Measurements from ENCODE around the gene NAV2.
A peak's percentile ranks its signal among the peaks of the same experiment; 100 is the strongest.

The NAV2 gene

DNA sequence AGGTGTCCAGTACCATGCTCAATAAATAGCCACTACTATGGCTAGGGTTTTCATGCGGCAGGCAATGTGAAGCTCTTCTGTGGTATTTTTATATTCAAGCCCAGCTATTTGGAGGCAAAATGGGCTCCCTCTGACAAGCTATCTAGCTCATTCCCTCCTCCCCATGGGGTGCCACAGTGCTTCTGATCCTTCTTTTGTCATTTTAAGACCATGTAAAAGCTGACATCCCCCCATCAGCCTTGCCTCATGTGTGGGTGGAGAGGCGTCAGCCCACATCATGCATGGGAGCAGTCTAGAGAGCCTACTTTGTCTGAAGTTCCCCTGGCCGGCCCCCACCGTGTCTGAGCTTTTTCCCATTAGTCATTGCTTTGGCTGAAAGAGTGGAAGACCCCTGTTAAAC lies 59.8 kb downstream of the NAV2 start:
- Histone ChIP-seq H3K9me3 (no peaks in the 10 kb centered on the region), H3K36me3 (replicated peaks) (no peaks in the 10 kb centered on the region), H3K27me3 (ENCODE audit: low read depth) (peaks cover 5% of the 10 kb centered on the region; the same call in 1 of the 2 replicates), H3K4me3 (no peak overlapping the region), H3K4me1 (no peaks in the 10 kb centered on the region; the same call in 1 of the 2 replicates)
- in situ Hi-C loops (cut with MboI; ENCODE audit: low sequenced_read_pairs) = loop anchor here (25.0 kb wide), 1 partner anchor 460 kb away; no protein-coding TSS in a partner anchor
- DNase-seq (ENCODE audit: low spot score in 2 of 2) = no peak

GRCh38 chr11:19774329-19774728 lies 61.7 kb downstream of the NAV2 start:
- Histone ChIP-seq H3K36me3 (replicated peaks) (no peaks in the 10 kb centered on the region), H3K4me3 (no peak overlapping the region), H3K27me3 (ENCODE audit: low read depth) (peaks cover 7% of the 10 kb centered on the region), H3K9me3 (no peaks in the 10 kb centered on the region), H3K4me1 (no peaks in the 10 kb centered on the region; the same call in 1 of the 2 replicates)
- in situ Hi-C loops (cut with MboI; ENCODE audit: low sequenced_read_pairs) = loop anchor here (25.0 kb wide), 1 partner anchor 462 kb away; no protein-coding TSS in a partner anchor
- DNase-seq (ENCODE audit: low spot score in 2 of 2) = no peak

DNA sequence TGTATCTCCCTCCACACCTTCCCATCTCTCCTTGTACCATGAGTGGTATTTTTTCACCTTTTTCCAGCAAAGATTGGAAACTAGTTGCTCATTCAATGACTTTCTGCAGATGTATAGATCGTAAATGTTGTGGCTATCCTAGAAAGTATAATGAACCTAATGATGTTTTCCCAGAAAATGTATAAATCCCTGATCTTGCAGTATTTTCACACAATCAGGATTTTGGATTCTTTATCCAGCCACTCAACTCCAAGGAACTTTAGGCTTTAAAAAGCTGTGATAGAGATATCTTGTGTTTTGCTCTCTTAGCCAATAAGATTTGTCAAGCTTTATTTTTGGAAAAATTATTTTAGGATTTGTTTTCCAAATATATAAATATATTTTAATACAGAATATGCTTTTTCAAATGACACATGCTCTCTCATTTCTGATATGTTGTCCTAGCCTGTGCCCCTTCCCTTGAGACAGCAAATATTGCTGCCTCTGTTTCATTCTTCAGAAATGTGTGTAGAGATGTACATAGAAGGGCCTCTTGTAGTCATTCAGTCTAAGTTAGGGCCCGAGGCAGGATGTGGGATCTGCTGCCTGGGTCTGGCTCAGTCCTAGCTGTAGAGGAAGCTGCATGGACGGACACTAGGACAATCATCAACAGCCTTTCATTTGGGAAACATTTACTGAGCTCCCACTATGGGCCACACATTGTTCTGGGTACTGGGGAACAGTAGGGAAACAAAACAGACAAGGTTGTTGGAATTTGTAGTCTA lies 62.4 kb downstream of the NAV2 start:
- Histone ChIP-seq H3K36me3 (replicated peaks) (no peaks in the 10 kb centered on the region), H3K4me1 (no peaks in the 10 kb centered on the region; the same call in 1 of the 2 replicates), H3K4me3 (no peak overlapping the region), H3K9me3 (no peaks in the 10 kb centered on the region), H3K27me3 (ENCODE audit: low read depth) (peaks cover 7% of the 10 kb centered on the region)
- no peak for DNase-seq (ENCODE audit: low spot score in 2 of 2)
- in situ Hi-C loops (cut with MboI; ENCODE audit: low sequenced_read_pairs) = loop anchor here (25.0 kb wide), 1 partner anchor 463 kb away; no protein-coding TSS in a partner anchor

- Histone ChIP-seq H3K4me3 (no peak overlapping the region), H3K27me3 (ENCODE audit: low read depth) (peaks cover 7% of the 10 kb centered on the region), H3K36me3 (replicated peaks) (no peaks in the 10 kb centered on the region), H3K9me3 (no peaks in the 10 kb centered on the region), H3K4me1 (no peaks in the 10 kb centered on the region)
- in situ Hi-C loops (cut with MboI; ENCODE audit: low sequenced_read_pairs) = no loop called here
- no peak for DNase-seq (ENCODE audit: low spot score in 2 of 2)
Observed at GRCh38 chr11:19775622-19776021, 63.0 kb downstream of the NAV2 start.

GRCh38 chr11:19777039-19777376 lies 64.4 kb downstream of the NAV2 start:
- Histone ChIP-seq H3K4me1 (no peaks in the 10 kb centered on the region), H3K36me3 (replicated peaks) (no peaks in the 10 kb centered on the region), H3K9me3 (no peaks in the 10 kb centered on the region), H3K4me3 (no peak overlapping the region), H3K27me3 (ENCODE audit: low read depth) (peaks cover 7% of the 10 kb centered on the region)
- in situ Hi-C loops (cut with MboI; ENCODE audit: low sequenced_read_pairs) = no loop called here
- peak in 1 of 2 experiments; percentile 22 for DNase-seq (ENCODE audit: low spot score in 2 of 2)

- H3K9me3 ChIP-seq = no peaks in the 10 kb centered on the region
- H3K36me3 ChIP-seq (replicated peaks) = no peaks in the 10 kb centered on the region
- in situ Hi-C loops (cut with MboI; ENCODE audit: low sequenced_read_pairs) = no loop called here
- H3K4me1 ChIP-seq = no peaks in the 10 kb centered on the region
- no peak for DNase-seq (ENCODE audit: low spot score in 2 of 2)
- peaks cover 7% of the 10 kb centered on the region for H3K27me3 ChIP-seq (ENCODE audit: low read depth)
- H3K4me3 ChIP-seq = no peak overlapping the region
Observed at GRCh38 chr11:19777377-19778102, 64.9 kb downstream of the NAV2 start.

GRCh38 chr11:19779740-19780139 lies 67.1 kb downstream of the NAV2 start:
- Histone ChIP-seq H3K9me3 (no peaks in the 10 kb centered on the region), H3K4me1 (no peaks in the 10 kb centered on the region), H3K36me3 (replicated peaks) (no peaks in the 10 kb centered on the region), H3K27me3 (ENCODE audit: low read depth) (peaks cover 7% of the 10 kb centered on the region), H3K4me3 (no peak overlapping the region)
- DNase-seq (ENCODE audit: low spot score in 2 of 2) = no peak
- in situ Hi-C loops (cut with MboI; ENCODE audit: low sequenced_read_pairs) = no loop called here

GRCh38 chr11:19781351-19781750 lies 68.7 kb downstream of the NAV2 start:
- H3K36me3 ChIP-seq (replicated peaks) = no peaks in the 10 kb centered on the region
- H3K4me3 ChIP-seq = no peak overlapping the region
- in situ Hi-C loops (cut with MboI; ENCODE audit: low sequenced_read_pairs) = no loop called here
- H3K27me3 ChIP-seq (ENCODE audit: low read depth) = peaks cover 9% of the 10 kb centered on the region
- no peak for DNase-seq (ENCODE audit: low spot score in 2 of 2)
- H3K4me1 ChIP-seq = no peaks in the 10 kb centered on the region
- no peaks in the 10 kb centered on the region for H3K9me3 ChIP-seq

- in situ Hi-C loops (cut with MboI; ENCODE audit: low sequenced_read_pairs) = no loop called here
- no peak for DNase-seq (ENCODE audit: low spot score in 2 of 2)
- peaks cover 27% of the 10 kb centered on the region; the same call in 1 of the 2 replicates for H3K27me3 ChIP-seq (ENCODE audit: low read depth)
- no peaks in the 10 kb centered on the region for H3K4me1 ChIP-seq
- H3K9me3 ChIP-seq = no peaks in the 10 kb centered on the region
- H3K4me3 ChIP-seq = no peak overlapping the region
- no peaks in the 10 kb centered on the region for H3K36me3 ChIP-seq (replicated peaks)
Observed at GRCh38 chr11:19785265-19785664, 72.6 kb downstream of the NAV2 start.

DNA sequence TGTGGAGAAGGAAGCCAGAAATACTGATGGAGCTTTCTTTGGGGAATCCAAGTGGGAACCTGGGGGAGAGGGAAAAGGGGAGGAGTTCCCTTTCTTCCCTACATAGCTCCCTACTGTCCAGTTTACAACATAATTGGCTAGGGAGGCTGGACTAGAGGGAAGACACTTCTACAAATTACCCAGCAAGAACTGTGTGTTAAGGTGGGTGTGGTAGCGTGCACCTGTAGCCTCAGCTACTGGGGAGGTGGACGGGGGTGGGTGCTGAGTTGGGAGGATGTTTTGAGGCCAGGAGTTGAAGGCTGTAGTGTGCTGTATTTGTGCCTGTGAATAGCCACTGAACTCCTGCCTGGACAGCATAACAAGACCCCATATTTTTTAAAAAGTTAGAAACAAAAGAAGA lies 74.0 kb downstream of the NAV2 start:
- Histone ChIP-seq H3K9me3 (no peaks in the 10 kb centered on the region), H3K4me3 (no peak overlapping the region), H3K36me3 (replicated peaks) (no peaks in the 10 kb centered on the region), H3K4me1 (no peaks in the 10 kb centered on the region), H3K27me3 (ENCODE audit: low read depth) (peaks cover 35% of the 10 kb centered on the region)
- in situ Hi-C loops (cut with MboI; ENCODE audit: low sequenced_read_pairs) = no loop called here
- no peak for DNase-seq (ENCODE audit: low spot score in 2 of 2)

GRCh38 chr11:19788435-19788834 lies 75.8 kb downstream of the NAV2 start:
- H3K36me3 ChIP-seq (replicated peaks) = no peaks in the 10 kb centered on the region
- H3K4me1 ChIP-seq = no peaks in the 10 kb centered on the region
- in situ Hi-C loops (cut with MboI; ENCODE audit: low sequenced_read_pairs) = no loop called here
- no peaks in the 10 kb centered on the region for H3K9me3 ChIP-seq
- H3K4me3 ChIP-seq = no peak overlapping the region
- H3K27me3 ChIP-seq (ENCODE audit: low read depth) = peaks cover 35% of the 10 kb centered on the region
- no peak for DNase-seq (ENCODE audit: low spot score in 2 of 2)

GRCh38 chr11:19789245-19789644 lies 76.6 kb downstream of the NAV2 start:
- in situ Hi-C loops (cut with MboI; ENCODE audit: low sequenced_read_pairs) = no loop called here
- Histone ChIP-seq H3K4me3 (no peak overlapping the region), H3K9me3 (no peaks in the 10 kb centered on the region), H3K27me3 (ENCODE audit: low read depth) (peaks cover 37% of the 10 kb centered on the region), H3K4me1 (no peaks in the 10 kb centered on the region), H3K36me3 (replicated peaks) (no peaks in the 10 kb centered on the region)
- no peak for DNase-seq (ENCODE audit: low spot score in 2 of 2)

DNA sequence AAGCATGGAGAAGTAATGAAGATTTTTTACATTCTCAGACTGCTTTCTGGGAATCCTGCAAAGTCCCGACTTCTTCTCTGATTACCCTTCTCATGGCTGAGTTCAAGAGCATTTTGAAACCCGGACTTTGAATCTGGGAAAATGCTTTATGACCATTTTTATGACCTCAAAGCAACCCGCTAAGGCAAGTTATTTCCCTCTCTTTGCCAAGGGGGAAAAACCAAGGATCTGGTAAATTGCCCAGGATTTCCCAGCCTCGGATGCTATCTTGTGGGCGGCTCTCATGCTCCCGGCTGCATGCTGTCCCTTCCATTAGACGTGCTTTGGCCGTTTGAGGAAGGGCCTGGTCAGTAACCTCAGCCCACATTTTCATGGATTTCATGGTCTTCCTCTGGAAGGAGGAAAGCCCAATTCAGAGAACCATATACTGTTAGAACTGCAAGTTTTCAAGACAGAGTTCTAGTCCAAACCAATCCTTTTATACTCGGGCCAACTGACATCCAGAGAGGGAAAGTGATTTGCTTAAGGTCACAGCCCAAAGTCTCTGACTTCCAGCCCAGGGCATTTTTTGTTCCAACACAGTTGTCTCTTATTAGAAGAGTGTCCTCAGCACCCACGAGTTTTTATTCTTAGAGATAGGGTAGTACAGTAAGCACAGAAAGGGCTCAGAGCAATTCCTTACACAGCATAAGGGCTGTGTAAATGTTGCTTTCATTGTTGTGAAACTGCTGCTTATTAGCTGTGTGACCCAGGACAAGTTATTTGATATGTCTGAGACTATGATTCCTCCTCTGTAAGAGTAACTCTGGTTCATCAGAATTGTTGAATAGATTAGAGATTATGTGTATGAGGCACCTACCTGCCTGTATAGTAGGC lies 77.4 kb downstream of the NAV2 start:
- no peak for DNase-seq (ENCODE audit: low spot score in 2 of 2)
- in situ Hi-C loops (cut with MboI; ENCODE audit: low sequenced_read_pairs) = no loop called here
- no peak overlapping the region for H3K4me3 ChIP-seq
- H3K27me3 ChIP-seq (ENCODE audit: low read depth) = peaks cover 39% of the 10 kb centered on the region
- H3K4me1 ChIP-seq = no peaks in the 10 kb centered on the region
- no peaks in the 10 kb centered on the region for H3K9me3 ChIP-seq
- H3K36me3 ChIP-seq (replicated peaks) = no peaks in the 10 kb centered on the region
